Measurements from ENCODE around the gene IZUMO2.
"Not testable (repeated sequence)": the region's sequence is repeated elsewhere in the genome, so short reads cannot be mapped to it uniquely, and the experiment has no call there.

Gene IZUMO2

GRCh38 chr19:50181121-50181520 lies 18.0 kb upstream of the IZUMO2 start:
- DNase-seq = no peak

GRCh38 chr19:50178859-50179537 lies 15.9 kb upstream of the IZUMO2 start:
- DNase-seq = no peak

- no peak for DNase-seq
These were observed 15.2 kb upstream of the IZUMO2 start for GRCh38 chr19:50178320-50178719.

- no peak for DNase-seq
These were observed 13.7 kb upstream of the IZUMO2 start for GRCh38 chr19:50176775-50177174.

- no peak for DNase-seq
These were observed 12.8 kb upstream of the IZUMO2 start for GRCh38 chr19:50175924-50176323.

- no peak for DNase-seq
These were observed 11.2 kb upstream of the IZUMO2 start for GRCh38 chr19:50174100-50174793.

- no peak for DNase-seq
These were observed 10.0 kb upstream of the IZUMO2 start for GRCh38 chr19:50173127-50173526.

GRCh38 chr19:50172726-50173125 lies 9.6 kb upstream of the IZUMO2 start:
- DNase-seq = no peak

- DNase-seq = no peak
These were observed 8.7 kb upstream of the IZUMO2 start for GRCh38 chr19:50171752-50172151.

- DNase-seq = no peak
These were observed 4.2 kb upstream of the IZUMO2 start for GRCh38 chr19:50167314-50167721.

GRCh38 chr19:50159078-50159477 lies 4.0 kb downstream of the IZUMO2 start:
- DNase-seq = no peak

- DNase-seq = no peak
These were observed 4.5 kb downstream of the IZUMO2 start for GRCh38 chr19:50158577-50158976.

GRCh38 chr19:50155520-50156109 lies 7.5 kb downstream of the IZUMO2 start:
- DNase-seq = no peak

- DNase-seq = no peak
These were observed 8.6 kb downstream of the IZUMO2 start for GRCh38 chr19:50154529-50154928.

- no peak for DNase-seq
These were observed 10.5 kb downstream of the IZUMO2 start for GRCh38 chr19:50152578-50152977.

GRCh38 chr19:50148528-50148927 lies 14.6 kb downstream of the IZUMO2 start:
- DNase-seq = no peak

GRCh38 chr19:50147462-50148423 lies 15.3 kb downstream of the IZUMO2 start:
- peak; percentile 43 for DNase-seq

- not testable (repeated sequence) for DNase-seq
These were observed 21.2 kb downstream of the IZUMO2 start for GRCh38 chr19:50141921-50142320.

GRCh38 chr19:50140118-50140845 lies 22.8 kb downstream of the IZUMO2 start:
- not testable (repeated sequence) for DNase-seq

GRCh38 chr19:50136603-50137365 lies 26.3 kb downstream of the IZUMO2 start:
- not testable (repeated sequence) for DNase-seq

- DNase-seq = not testable (repeated sequence)
These were observed 27.1 kb downstream of the IZUMO2 start for GRCh38 chr19:50135856-50136602.

All from NCI-H510A treated with DMSO at 0.1 percent for 48 hours (cell line).